ENCODE results near the gene RASGRP4. TPM values are rescaled to one million over a fixed set of nuclear protein-coding genes. Genes with fewer than 3 reads are reported as not detected.

RASGRP4 gene
- total RNA-seq, 1 experiment from 2014 or later: 0.15 TPM

DNA sequence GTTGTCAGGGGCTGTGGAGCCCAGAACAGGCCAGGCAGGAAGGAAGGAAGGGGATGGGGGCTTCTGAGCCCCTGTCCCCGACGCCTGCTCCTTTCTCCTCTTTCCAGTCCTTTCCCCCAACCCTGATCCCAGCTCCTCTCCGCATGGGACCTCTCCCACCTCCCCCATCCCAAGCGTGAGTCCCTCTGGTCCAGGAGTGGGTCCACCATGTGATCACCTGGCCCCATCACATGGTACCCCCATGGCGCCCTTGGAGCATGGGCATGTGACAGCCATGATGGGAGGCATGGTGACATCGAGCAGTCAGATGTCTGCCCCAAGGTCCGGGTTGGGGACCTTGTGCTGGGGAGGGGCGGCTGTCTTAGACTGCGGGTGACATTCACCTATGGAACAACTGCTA, 16.7 kb upstream of the RASGRP4 start:
- no peaks in the 10 kb centered on the region for H4K20me1 ChIP-seq (ENCODE audit: insufficient read depth, low read depth, low read length)
- no peak overlapping the region for H3K4me3 ChIP-seq (ENCODE audit: low read length)
- no peak overlapping the region for H3K9ac ChIP-seq (ENCODE audit: low read length)
- no peak overlapping the region for H2AFZ ChIP-seq (ENCODE audit: low read length)
- no peaks in the 10 kb centered on the region for H3K36me3 ChIP-seq (ENCODE audit: insufficient read depth, low read length)
- H3K79me2 ChIP-seq (ENCODE audit: low read length): no peaks in the 10 kb centered on the region
- no peaks in the 10 kb centered on the region for H3K9me3 ChIP-seq (ENCODE audit: low read length)
- DNase-seq: no peak
- H3K9me2 ChIP-seq (replicated peaks; ENCODE audit: insufficient read depth, low read length): no peaks in the 10 kb centered on the region
- H3K4me1 ChIP-seq (ENCODE audit: low read length): no peaks in the 10 kb centered on the region
- H3K4me2 ChIP-seq (ENCODE audit: low read depth, low read length, poor library complexity, severe bottlenecking): no peak overlapping the region
- no peaks in the 10 kb centered on the region for H3K27me3 ChIP-seq (ENCODE audit: low read length)
- H3K27ac ChIP-seq (ENCODE audit: low read length): no peak overlapping the region

- H2AFZ ChIP-seq (ENCODE audit: low read length): no peak overlapping the region
- H3K79me2 ChIP-seq (ENCODE audit: low read length): no peaks in the 10 kb centered on the region
- H3K4me1 ChIP-seq (ENCODE audit: low read length): no peaks in the 10 kb centered on the region
- H3K9me3 ChIP-seq (ENCODE audit: low read length): no peaks in the 10 kb centered on the region
- H3K9ac ChIP-seq (ENCODE audit: low read length): no peak overlapping the region
- no peak overlapping the region for H3K4me3 ChIP-seq (ENCODE audit: low read length)
- H3K9me2 ChIP-seq (replicated peaks; ENCODE audit: insufficient read depth, low read length): no peaks in the 10 kb centered on the region
- DNase-seq: peak; percentile 65
- no peaks in the 10 kb centered on the region for H3K27me3 ChIP-seq (ENCODE audit: low read length)
- H3K4me2 ChIP-seq (ENCODE audit: low read depth, low read length, poor library complexity, severe bottlenecking): no peak overlapping the region
- H3K27ac ChIP-seq (ENCODE audit: low read length): no peak overlapping the region
- no peaks in the 10 kb centered on the region for H4K20me1 ChIP-seq (ENCODE audit: insufficient read depth, low read depth, low read length)
- no peaks in the 10 kb centered on the region for H3K36me3 ChIP-seq (ENCODE audit: insufficient read depth, low read length)
These were observed 15.8 kb upstream of the RASGRP4 start for GRCh38 chr19:38441657-38442348.

DNA sequence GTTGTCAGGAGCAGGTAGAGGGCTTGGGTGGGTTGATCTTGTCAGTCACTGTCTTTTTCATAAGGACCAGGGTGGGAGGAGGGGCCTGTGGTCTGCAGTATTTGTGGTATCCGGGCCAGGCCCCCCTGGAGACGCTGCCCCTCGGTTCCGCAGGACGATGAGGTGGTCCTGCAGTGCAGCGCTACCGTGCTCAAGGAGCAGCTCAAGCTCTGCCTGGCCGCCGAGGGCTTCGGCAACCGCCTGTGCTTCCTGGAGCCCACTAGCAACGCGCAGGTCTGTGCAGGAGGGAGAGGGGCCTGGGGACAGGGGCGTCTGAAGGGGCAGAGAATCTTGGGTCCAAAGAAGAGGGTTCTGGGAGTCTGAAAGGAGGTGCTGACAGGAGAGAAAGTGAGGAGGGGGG, 14.6 kb upstream of the RASGRP4 start:
- no peaks in the 10 kb centered on the region for H3K9me3 ChIP-seq (ENCODE audit: low read length)
- H3K4me2 ChIP-seq (ENCODE audit: low read depth, low read length, poor library complexity, severe bottlenecking): no peak overlapping the region
- no peak overlapping the region for H3K27ac ChIP-seq (ENCODE audit: low read length)
- H3K9ac ChIP-seq (ENCODE audit: low read length): no peak overlapping the region
- no peaks in the 10 kb centered on the region for H3K9me2 ChIP-seq (replicated peaks; ENCODE audit: insufficient read depth, low read length)
- H2AFZ ChIP-seq (ENCODE audit: low read length): no peak overlapping the region
- no peaks in the 10 kb centered on the region for H3K36me3 ChIP-seq (ENCODE audit: insufficient read depth, low read length)
- no peaks in the 10 kb centered on the region for H4K20me1 ChIP-seq (ENCODE audit: insufficient read depth, low read depth, low read length)
- no peaks in the 10 kb centered on the region for H3K79me2 ChIP-seq (ENCODE audit: low read length)
- no peaks in the 10 kb centered on the region for H3K4me1 ChIP-seq (ENCODE audit: low read length)
- DNase-seq: no peak
- no peak overlapping the region for H3K4me3 ChIP-seq (ENCODE audit: low read length)
- no peaks in the 10 kb centered on the region for H3K27me3 ChIP-seq (ENCODE audit: low read length)

- no peak overlapping the region for H2AFZ ChIP-seq (ENCODE audit: low read length)
- H3K4me2 ChIP-seq (ENCODE audit: low read depth, low read length, poor library complexity, severe bottlenecking): no peak overlapping the region
- no peaks in the 10 kb centered on the region for H3K9me2 ChIP-seq (replicated peaks; ENCODE audit: insufficient read depth, low read length)
- H3K9me3 ChIP-seq (ENCODE audit: low read length): no peaks in the 10 kb centered on the region
- H3K27me3 ChIP-seq (ENCODE audit: low read length): no peaks in the 10 kb centered on the region
- H3K4me1 ChIP-seq (ENCODE audit: low read length): no peaks in the 10 kb centered on the region
- no peak for DNase-seq
- H3K4me3 ChIP-seq (ENCODE audit: low read length): no peak overlapping the region
- no peak overlapping the region for H3K9ac ChIP-seq (ENCODE audit: low read length)
- no peak overlapping the region for H3K27ac ChIP-seq (ENCODE audit: low read length)
- no peaks in the 10 kb centered on the region for H3K79me2 ChIP-seq (ENCODE audit: low read length)
- H4K20me1 ChIP-seq (ENCODE audit: insufficient read depth, low read depth, low read length): no peaks in the 10 kb centered on the region
- H3K36me3 ChIP-seq (ENCODE audit: insufficient read depth, low read length): no peaks in the 10 kb centered on the region
These were observed 11.9 kb upstream of the RASGRP4 start for GRCh38 chr19:38437917-38438316.

GRCh38 chr19:38437295-38437694, 11.3 kb upstream of the RASGRP4 start:
- Histone ChIP-seq H2AFZ (ENCODE audit: low read length) (no peak overlapping the region), H3K9me3 (ENCODE audit: low read length) (no peaks in the 10 kb centered on the region), H3K27ac (ENCODE audit: low read length) (no peak overlapping the region), H3K9ac (ENCODE audit: low read length) (no peak overlapping the region), H3K4me2 (ENCODE audit: low read depth, low read length, poor library complexity, severe bottlenecking) (no peak overlapping the region), H3K36me3 (ENCODE audit: insufficient read depth, low read length) (no peaks in the 10 kb centered on the region), H3K4me1 (ENCODE audit: low read length) (no peaks in the 10 kb centered on the region), H3K27me3 (ENCODE audit: low read length) (no peaks in the 10 kb centered on the region), H3K79me2 (ENCODE audit: low read length) (no peaks in the 10 kb centered on the region), H3K4me3 (ENCODE audit: low read length) (no peak overlapping the region), H4K20me1 (ENCODE audit: insufficient read depth, low read depth, low read length) (no peaks in the 10 kb centered on the region), H3K9me2 (replicated peaks; ENCODE audit: insufficient read depth, low read length) (no peaks in the 10 kb centered on the region)
- DNase-seq: no peak

DNA sequence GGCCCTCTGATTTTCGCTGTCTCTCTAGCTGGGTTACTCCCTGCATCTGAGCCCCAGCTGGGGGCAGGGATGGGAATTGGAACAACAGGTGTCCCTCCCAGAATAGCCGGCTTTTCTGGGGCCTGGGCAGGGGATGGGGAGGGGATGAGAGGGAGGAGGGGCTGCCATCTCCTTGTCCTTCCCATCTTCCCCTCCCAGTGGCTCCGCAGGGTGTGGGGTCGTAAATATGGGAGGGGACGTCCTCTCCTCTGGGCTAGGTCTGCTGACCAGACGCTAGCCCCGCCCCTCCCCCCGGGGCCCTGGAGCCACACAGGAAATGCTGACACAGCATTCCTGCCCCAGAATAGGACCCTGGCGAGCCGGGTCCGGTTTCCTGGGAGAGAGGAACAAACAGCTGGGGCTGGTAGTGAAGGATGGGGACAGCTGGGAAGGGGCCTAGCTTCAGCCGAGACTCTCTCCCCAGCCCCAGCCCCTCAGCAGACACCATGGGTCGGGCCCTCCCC, 8.6 kb upstream of the RASGRP4 start:
- H3K9ac ChIP-seq (ENCODE audit: low read length): no peak overlapping the region
- H3K4me2 ChIP-seq (ENCODE audit: low read depth, low read length, poor library complexity, severe bottlenecking): no peak overlapping the region
- H3K79me2 ChIP-seq (ENCODE audit: low read length): no peaks in the 10 kb centered on the region
- H3K4me1 ChIP-seq (ENCODE audit: low read length): no peaks in the 10 kb centered on the region
- H3K4me3 ChIP-seq (ENCODE audit: low read length): no peak overlapping the region
- H2AFZ ChIP-seq (ENCODE audit: low read length): no peak overlapping the region
- no peaks in the 10 kb centered on the region for H3K27me3 ChIP-seq (ENCODE audit: low read length)
- no peak overlapping the region for H3K27ac ChIP-seq (ENCODE audit: low read length)
- H3K36me3 ChIP-seq (ENCODE audit: insufficient read depth, low read length): no peaks in the 10 kb centered on the region
- no peaks in the 10 kb centered on the region for H3K9me3 ChIP-seq (ENCODE audit: low read length)
- DNase-seq: no peak
- no peaks in the 10 kb centered on the region for H4K20me1 ChIP-seq (ENCODE audit: insufficient read depth, low read depth, low read length)
- H3K9me2 ChIP-seq (replicated peaks; ENCODE audit: insufficient read depth, low read length): no peaks in the 10 kb centered on the region

GRCh38 chr19:38433268-38433733, 7.3 kb upstream of the RASGRP4 start, which contains the start of gene RYR1:
RYR1 (plus strand) TSS chr19:38433691; CDS start chr19:38433830, 139 bp downstream.
- H3K9me2 ChIP-seq (replicated peaks; ENCODE audit: insufficient read depth, low read length): no peaks in the 10 kb centered on the region
- no peak within 1 kb of the TSS for H3K27ac ChIP-seq (ENCODE audit: low read length)
- no peak within 1 kb of the TSS for H3K9ac ChIP-seq (ENCODE audit: low read length)
- H2AFZ ChIP-seq (ENCODE audit: low read length): no peak within 1 kb of the TSS
- no peaks in the 10 kb centered on the region for H4K20me1 ChIP-seq (ENCODE audit: insufficient read depth, low read depth, low read length)
- H3K4me1 ChIP-seq (ENCODE audit: low read length): no peaks in the 10 kb centered on the region
- H3K36me3 ChIP-seq (ENCODE audit: insufficient read depth, low read length): no peaks in the 10 kb centered on the region
- H3K4me2 ChIP-seq (ENCODE audit: low read depth, low read length, poor library complexity, severe bottlenecking): no peak within 1 kb of the TSS
- H3K27me3 ChIP-seq (ENCODE audit: low read length): no peaks in the 10 kb centered on the region
- no peak within 1 kb of the TSS for H3K4me3 ChIP-seq (ENCODE audit: low read length)
- DNase-seq: peak; percentile 79
- no peaks in the 10 kb centered on the region for H3K9me3 ChIP-seq (ENCODE audit: low read length)
- no peaks in the 10 kb centered on the region for H3K79me2 ChIP-seq (ENCODE audit: low read length)

GRCh38 chr19:38430931-38431330, 4.9 kb upstream of the RASGRP4 start:
- Histone ChIP-seq H3K9me2 (replicated peaks; ENCODE audit: insufficient read depth, low read length) (no peaks in the 10 kb centered on the region), H3K79me2 (ENCODE audit: low read length) (no peaks in the 10 kb centered on the region), H4K20me1 (ENCODE audit: insufficient read depth, low read depth, low read length) (no peaks in the 10 kb centered on the region), H3K27ac (ENCODE audit: low read length) (no peak overlapping the region), H3K4me1 (ENCODE audit: low read length) (no peaks in the 10 kb centered on the region), H3K9ac (ENCODE audit: low read length) (no peak overlapping the region), H3K36me3 (ENCODE audit: insufficient read depth, low read length) (no peaks in the 10 kb centered on the region), H2AFZ (ENCODE audit: low read length) (no peak overlapping the region), H3K27me3 (ENCODE audit: low read length) (no peaks in the 10 kb centered on the region), H3K4me3 (ENCODE audit: low read length) (no peak overlapping the region), H3K4me2 (ENCODE audit: low read depth, low read length, poor library complexity, severe bottlenecking) (no peak overlapping the region), H3K9me3 (ENCODE audit: low read length) (no peaks in the 10 kb centered on the region)
- no peak for DNase-seq

Measured in Karpas-422 (cell line).